Psoas muscle (tissue), 8 donors: ENCODE results near the gene SLC35B1. TPM values are rescaled to one million over a fixed set of nuclear protein-coding genes. Genes with fewer than 3 reads are reported as not detected.

ENCODE experiments used
- ATAC-seq, 4 donors: fragments of 200-7000 bp; cut with Tn5 transposase; one replicate each; pipeline ENCODE4 v1.9.1; 2020; ENCODE audit warnings: moderate library complexity in 3 of 4, mild to moderate bottlenecking in 2 of 4
- DNase-seq, 2 donors: peaks; one replicate each; pipeline ENCODE4 v3.0.0-alpha.2; 2020
- H3K27ac ChIP-seq: fragments of 200-600 bp; one replicate; pipeline ENCODE4 v1.8.0; 2022
- H3K27me3 ChIP-seq, 3 donors: fragments of 200-600 bp in 1 of 3; one replicate each; pipeline versions ENCODE4 v1.6.1 to v1.8.0; 2013 to 2022; ENCODE audit warnings: low read length in 2 of 3, mild to moderate bottlenecking in 2 of 3, moderate library complexity in 1 of 3; ENCODE audit not compliant: insufficient read depth in 3 of 3
- H3K36me3 ChIP-seq, 2 donors: fragments of 200-600 bp in 1 of 2; one replicate each; pipeline versions ENCODE4 v1.6.1 to v1.8.0; 2013 to 2022; ENCODE audit warnings: low read depth in 1 of 2, mild to moderate bottlenecking in 1 of 2, moderate library complexity in 1 of 2; ENCODE audit not compliant: insufficient read depth in 1 of 2
- H3K4me1 ChIP-seq: fragments of 200-600 bp; one replicate; pipeline ENCODE4 v1.8.0; 2022
- H3K4me3 ChIP-seq: fragments of 200-600 bp; one replicate; pipeline ENCODE4 v1.8.0; 2022; ENCODE audit warnings: mild to moderate bottlenecking
- H3K9me3 ChIP-seq: fragments of 200-600 bp; one replicate; pipeline ENCODE4 v1.8.0; 2022
- CTCF ChIP-seq: fragments of 200-600 bp; IDR thresholded peaks from one replicate; pipeline ENCODE4 v1.8.0; 2022; ENCODE audit warnings: antibody characterized with exemption
- WGBS, 3 donors: extraction: QIAGEN DNeasy Blood & Tissue Kit; methylation state at CpG; one replicate each; pipeline versions ENCODE4 v1.1.6 to v1.1.7; 2013; 5-methylcytosine and 5-hydroxymethylcytosine counted together
- intact Hi-C, 2 donors: fragments of 100-400 bp; cut with DNase I; formaldehyde crosslinking; loops; one replicate each; pipeline versions ENCODE4 v1.11.0 to v1.14.2; 2022
- polyA plus RNA-seq, 3 donors: library from polyadenylated mRNA; stranded (reverse); fragments of 200-250 nt; gene quantifications; one replicate each; pipeline ENCODE4 v1.2.3, GENCODE V29; 2013
- total RNA-seq, 4 donors: library from RNA; stranded (reverse); fragmentation: NEBNext Ultra II Directional in 2 of 4; extraction: Animal tissue kit (Norgen Biotek cat#: 25700) in 2 of 4; gene quantifications; one replicate each; pipeline versions ENCODE4 v1.2.1 to v1.2.4, GENCODE V29; 2021 to 2023
- donor health status: healthy with polysubstance abuse.
- donor health status: DM: no; HTN: no; CAD: no; lungs with moderate emphysema.
- donor health status: Bipolar disorder and iron deficiency.
- donor health status: healthy.
- donor health status: DM: yes; HTN: yes; CAD: no.
- donor health status: DM: no; HTN: no; CAD: no.
- donor health status: DM: no; HTN: no; CAD: no.
- donor health status: DM: yes; HTN: yes; CAD: no.

SLC35B1 gene
- total and polyA plus RNA-seq, 7 donors = 39.5 to 85.7 (median 66.2) TPM

GRCh38 chr17:49716668-49717364 is 9.1 kb upstream of the SLC35B1 start:
- Histone ChIP-seq H3K27ac (no peak overlapping the region), H3K9me3 (no peaks in the 10 kb centered on the region), H3K4me1 (peaks cover 12% of the 10 kb centered on the region), H3K27me3 (no peaks in the 10 kb centered on the region), H3K36me3 (peaks cover 0 to 17% of the 10 kb centered on the region in 2 donors), H3K4me3 (no peak overlapping the region)
- TF ChIP-seq CTCF = no peak
- peak in 1 of 4 donors; percentile 13 for ATAC-seq
- WGBS, 3 donors = 51 to 74% (median 74%) methylated on average over 1 of the region's 1 CpG
- no peak for DNase-seq
- intact Hi-C loops = loop anchor here in 1 of 2 donors (10.0 kb wide), 1 partner anchor 278 kb away; the partner anchor contains the start of gene DLX3

DNA sequence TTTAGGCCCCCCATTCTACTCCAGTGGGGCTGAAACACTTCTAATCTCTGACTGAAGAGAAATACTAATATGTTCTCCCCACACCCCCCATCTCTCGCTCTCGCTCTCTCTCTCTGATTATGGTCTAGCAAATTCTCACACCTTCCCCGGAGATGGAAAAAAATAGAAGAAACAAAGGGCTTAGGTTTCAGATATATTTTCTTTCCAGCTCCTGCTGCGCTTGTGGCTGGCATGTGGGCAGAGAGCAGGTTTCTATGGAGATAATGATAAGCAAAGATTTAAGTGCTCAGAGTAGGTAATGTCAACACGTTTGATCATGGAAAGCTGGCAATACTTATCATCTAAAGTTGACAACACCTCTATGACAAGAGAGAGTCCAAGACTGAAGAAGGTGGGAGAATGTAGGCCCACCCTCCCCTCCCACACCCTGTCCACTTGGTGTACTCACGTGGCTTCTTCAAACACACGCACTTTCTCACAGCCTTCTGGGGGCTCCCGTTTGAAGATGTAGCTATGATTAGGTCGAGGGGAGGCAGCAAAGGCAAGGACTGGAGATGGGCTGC is 8.0 kb upstream of the SLC35B1 start:
- DNase-seq (no peak), ATAC-seq (no peak)
- intact Hi-C loops = loop anchor here in 1 of 2 donors (10.0 kb wide), 1 partner anchor 279 kb away; the partner anchor contains the start of gene DLX3
- H3K27ac ChIP-seq = no peak overlapping the region
- peaks cover 12% of the 10 kb centered on the region for H3K4me1 ChIP-seq
- H3K4me3 ChIP-seq = no peak overlapping the region
- no peaks in the 10 kb centered on the region for H3K27me3 ChIP-seq
- 75 to 81% (median 77%) methylated on average over 9 of the region's 9 CpGs for WGBS, 3 donors
- TF ChIP-seq CTCF = no peak
- peaks cover 0 to 19% of the 10 kb centered on the region in 2 donors for H3K36me3 ChIP-seq
- H3K9me3 ChIP-seq = no peaks in the 10 kb centered on the region

- Histone ChIP-seq H3K4me3 (no peak overlapping the region), H3K27me3 (no peaks in the 10 kb centered on the region), H3K27ac (no peak overlapping the region), H3K9me3 (no peaks in the 10 kb centered on the region), H3K36me3 (peaks cover 0 to 19% of the 10 kb centered on the region in 2 donors), H3K4me1 (peaks cover 12% of the 10 kb centered on the region)
- WGBS, 3 donors = 72 to 81% (median 72%) methylated on average over 4 of the region's 4 CpGs
- ATAC-seq (no peak), DNase-seq (no peak)
- intact Hi-C loops = loop anchor here in 1 of 2 donors (10.0 kb wide), 1 partner anchor 280 kb away; the partner anchor contains the start of gene DLX3
- TF ChIP-seq CTCF = no peak
Measured at GRCh38 chr17:49715216-49715615, 7.5 kb upstream of the SLC35B1 start.

DNA sequence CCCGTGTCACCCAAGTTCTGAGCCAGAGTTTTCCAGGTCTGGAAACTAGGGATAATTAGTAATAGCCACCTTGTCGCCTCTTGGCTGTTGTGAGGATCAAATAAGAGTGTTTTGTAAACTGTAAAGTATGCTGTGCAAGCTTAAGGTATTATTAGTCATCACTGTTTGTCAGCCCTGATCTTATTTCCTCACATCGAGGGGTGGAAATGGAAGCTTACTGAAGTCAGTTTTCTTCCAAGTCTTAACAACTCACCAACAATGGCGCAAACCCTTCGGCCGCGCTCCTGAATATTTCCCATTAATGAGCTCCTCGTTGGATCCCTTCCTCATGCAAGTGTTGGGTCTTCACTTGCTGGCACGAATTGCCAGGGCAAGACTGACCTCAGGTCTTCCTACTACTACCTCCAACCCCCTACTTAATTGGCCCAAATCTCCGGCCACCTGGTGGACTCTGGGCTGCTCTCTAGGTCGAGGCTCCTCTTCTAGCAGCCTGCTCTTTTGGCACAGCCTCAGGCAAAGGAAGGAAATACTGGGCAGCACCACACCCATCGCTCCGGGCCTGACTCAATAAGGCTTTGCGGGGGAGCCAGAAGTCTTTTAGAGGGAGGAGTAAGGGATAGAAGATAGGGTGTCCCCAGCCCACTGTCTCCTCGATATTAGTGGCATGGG is 885 bp upstream of the SLC35B1 start:
- intact Hi-C loops = loop anchor here (5.0 to 10.0 kb wide), 4 partner anchors 69 to 274 kb away; partner anchors contain the start of gene KAT7 (in 1 of the 2)
- H3K27me3 ChIP-seq = no peaks in the 10 kb centered on the region
- H3K9me3 ChIP-seq = no peaks in the 10 kb centered on the region
- DNase-seq (no peak), ATAC-seq (peak in 1 of 4 donors; percentile 2)
- TF ChIP-seq CTCF = no peak
- peak overlapping the region; percentile 98 for H3K27ac ChIP-seq
- peaks cover 9% of the 10 kb centered on the region for H3K4me1 ChIP-seq
- peak overlapping the region; percentile 81 for H3K4me3 ChIP-seq
- WGBS, 3 donors = 40 to 44% (median 42%) methylated on average over 15 of the region's 15 CpGs
- peaks cover 14 to 40% of the 10 kb centered on the region in 2 donors for H3K36me3 ChIP-seq
